ENCODE results near the gene NRSN2. TPM values are rescaled to one million over a fixed set of nuclear protein-coding genes. Genes with fewer than 3 reads are reported as not detected.

Gene NRSN2
- total RNA-seq, 1 donor from 2014 or later = 89.3 TPM

- Mint-ChIP-seq H3K4me1 (ENCODE audit: low read depth, unreplicated experiment) (peaks cover 20% of the 10 kb centered on the region), H3K36me3 (ENCODE audit: unreplicated experiment) (peaks cover 13% of the 10 kb centered on the region), H3K4me3 (ENCODE audit: unreplicated experiment) (no peak overlapping the region), H3K27me3 (ENCODE audit: unreplicated experiment) (peaks cover 10% of the 10 kb centered on the region), H3K9me3 (ENCODE audit: unreplicated experiment) (peaks cover 14% of the 10 kb centered on the region), H3K27ac (ENCODE audit: unreplicated experiment) (no peak overlapping the region)
- DNase-seq = no peak
- no peak for TF ChIP-seq CTCF (IDR thresholded peaks at IDR 0.05; ENCODE audit: partially characterized antibody, unreplicated experiment)
These were observed 44.7 kb upstream of the NRSN2 start for GRCh38 chr20:301886-302848.

GRCh38 chr20:305745-306144, 41.2 kb upstream of the NRSN2 start:
- DNase-seq = no peak
- no peak overlapping the region for H3K27ac Mint-ChIP-seq (ENCODE audit: unreplicated experiment)
- no peak overlapping the region for H3K4me3 Mint-ChIP-seq (ENCODE audit: unreplicated experiment)
- peaks cover 8% of the 10 kb centered on the region for H3K9me3 Mint-ChIP-seq (ENCODE audit: unreplicated experiment)
- peaks cover 9% of the 10 kb centered on the region for H3K36me3 Mint-ChIP-seq (ENCODE audit: unreplicated experiment)
- H3K27me3 Mint-ChIP-seq (ENCODE audit: unreplicated experiment) = peaks cover 8% of the 10 kb centered on the region
- peaks cover 16% of the 10 kb centered on the region for H3K4me1 Mint-ChIP-seq (ENCODE audit: low read depth, unreplicated experiment)
- no peak for TF ChIP-seq CTCF (IDR thresholded peaks at IDR 0.05; ENCODE audit: partially characterized antibody, unreplicated experiment)

DNA sequence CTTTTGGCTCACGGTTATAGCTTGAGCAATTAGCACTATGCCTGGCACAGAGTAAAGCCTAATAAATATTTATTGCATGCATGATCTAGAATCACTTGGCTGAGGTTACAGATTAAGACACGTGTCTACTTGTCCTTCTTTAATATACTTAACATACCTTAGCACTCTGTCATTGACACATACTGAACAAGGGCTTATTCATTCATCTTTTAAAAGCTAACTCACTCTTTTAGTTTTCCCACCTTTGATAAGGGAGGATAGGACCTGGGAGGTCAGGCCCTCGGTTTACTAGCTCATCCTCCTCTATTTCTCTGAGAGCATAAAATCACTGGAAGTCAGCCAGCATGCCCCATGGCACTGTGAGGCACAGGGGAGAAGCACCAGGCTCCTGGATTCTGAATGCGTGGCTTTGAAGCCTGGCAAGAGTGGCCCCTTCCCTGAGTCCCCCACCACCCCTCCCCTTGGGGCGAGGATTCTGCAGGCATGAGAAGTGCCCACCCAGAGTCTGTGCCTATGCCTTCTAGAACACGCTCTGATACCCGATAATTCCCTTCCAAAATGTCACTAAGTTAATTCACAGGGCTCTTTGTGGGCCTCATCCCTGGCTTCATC, 38.4 kb upstream of the NRSN2 start:
- DNase-seq = no peak
- peaks cover 10% of the 10 kb centered on the region for H3K4me1 Mint-ChIP-seq (ENCODE audit: low read depth, unreplicated experiment)
- peaks cover 5% of the 10 kb centered on the region for H3K36me3 Mint-ChIP-seq (ENCODE audit: unreplicated experiment)
- no peak for TF ChIP-seq CTCF (IDR thresholded peaks at IDR 0.05; ENCODE audit: partially characterized antibody, unreplicated experiment)
- H3K27me3 Mint-ChIP-seq (ENCODE audit: unreplicated experiment) = peaks cover 5% of the 10 kb centered on the region
- H3K27ac Mint-ChIP-seq (ENCODE audit: unreplicated experiment) = peak overlapping the region; percentile 8
- H3K9me3 Mint-ChIP-seq (ENCODE audit: unreplicated experiment) = peaks cover 6% of the 10 kb centered on the region
- H3K4me3 Mint-ChIP-seq (ENCODE audit: unreplicated experiment) = no peak overlapping the region

- H3K36me3 Mint-ChIP-seq (ENCODE audit: unreplicated experiment) = no peaks in the 10 kb centered on the region
- no peak for DNase-seq
- peaks cover 10% of the 10 kb centered on the region for H3K4me1 Mint-ChIP-seq (ENCODE audit: low read depth, unreplicated experiment)
- peak overlapping the region; percentile 96 for H3K27ac Mint-ChIP-seq (ENCODE audit: unreplicated experiment)
- peaks cover 4% of the 10 kb centered on the region for H3K9me3 Mint-ChIP-seq (ENCODE audit: unreplicated experiment)
- TF ChIP-seq CTCF (IDR thresholded peaks at IDR 0.05; ENCODE audit: partially characterized antibody, unreplicated experiment) = no peak
- peak overlapping the region; percentile 90 for H3K4me3 Mint-ChIP-seq (ENCODE audit: unreplicated experiment)
- peaks cover 5% of the 10 kb centered on the region for H3K27me3 Mint-ChIP-seq (ENCODE audit: unreplicated experiment)
These were observed 37.5 kb upstream of the NRSN2 start for GRCh38 chr20:309306-309840.
